Uterus (tissue), 4 donors: Measurements from ENCODE around the gene SSR4. TPM values are rescaled to one million over a fixed set of nuclear protein-coding genes. Genes with fewer than 3 reads are reported as not detected.

Experiments
- DNase-seq, 2 donors: peaks; one replicate each; pipeline ENCODE4 v3.0.0-alpha.2; 2019 to 2020
- H3K27ac ChIP-seq, 2 donors: fragments of 200-600 bp; sonication (generic); 1 replicate in 1 of 2; 2 replicates in 1 of 2; pipeline ENCODE4 v1.5.1; 2016 to 2018
- H3K27me3 ChIP-seq, 2 donors: fragments of 200-600 bp; sonication (generic); one replicate each; pipeline ENCODE4 v1.5.1; 2018 to 2019; ENCODE audit warnings: control low read depth in 1 of 2
- H3K36me3 ChIP-seq, 2 donors: fragments of 200-600 bp; sonication (generic); one replicate each; pipeline ENCODE4 v1.5.1; 2019; ENCODE audit warnings: control low read depth in 1 of 2
- H3K4me1 ChIP-seq, 2 donors: fragments of 200-600 bp; sonication (generic); one replicate each; pipeline ENCODE4 v1.5.1; 2018 to 2019; ENCODE audit warnings: control low read depth in 1 of 2
- H3K4me3 ChIP-seq, 2 donors: fragments of 200-600 bp; sonication (generic); 1 replicate in 1 of 2; 2 replicates in 1 of 2; pipeline ENCODE4 v1.5.1; 2018 to 2019; ENCODE audit warnings: mild to moderate bottlenecking in 1 of 2
- H3K9me3 ChIP-seq, 2 donors: fragments of 200-600 bp; sonication (generic); one replicate each; pipeline ENCODE4 v1.5.1; 2019; ENCODE audit warnings: control low read depth in 1 of 2
- POLR2A ChIP-seq, 2 donors: fragments of 450-650 bp; IDR thresholded peaks; one replicate each; pipeline ENCODE4 v1.6.1; 2016; ENCODE audit warnings: antibody characterized with exemption in 2 of 2, mild to moderate bottlenecking in 1 of 2, moderate library complexity in 1 of 2
- intact Hi-C: fragments of 100-400 bp; cut with DNase I; formaldehyde crosslinking; loops from one replicate; pipeline ENCODE4 v1.15.1; 2023; ENCODE audit warnings: low total_unique reads
- total RNA-seq, 4 donors: library from RNA; depleted of rRNA in 3 of 4; stranded (reverse); fragments of >200 nt in 3 of 4; gene quantifications; one replicate each; pipeline versions ENCODE4 v1.1.0 to v1.2.4, GENCODE V29; 2014 to 2023
- TF ChIP-seq, protein P1 (sequence below), 4 experiments: fragments of 200-600 bp in 2 of 4; fragments of 450-650 bp in 2 of 4; sonication (generic) in 2 of 4; IDR thresholded peaks; one replicate each; pipeline ENCODE4 v1.5.1; 2016 to 2019; ENCODE audit warnings: antibody characterized with exemption in 4 of 4, mild to moderate bottlenecking in 2 of 4, moderate library complexity in 1 of 4
- donor health status: DM: yes; HTN: yes; CAD: no.

Gene SSR4
- total RNA-seq, 4 donors from 2014 or later = 26.9 to 633 (median 103) TPM

DNA sequence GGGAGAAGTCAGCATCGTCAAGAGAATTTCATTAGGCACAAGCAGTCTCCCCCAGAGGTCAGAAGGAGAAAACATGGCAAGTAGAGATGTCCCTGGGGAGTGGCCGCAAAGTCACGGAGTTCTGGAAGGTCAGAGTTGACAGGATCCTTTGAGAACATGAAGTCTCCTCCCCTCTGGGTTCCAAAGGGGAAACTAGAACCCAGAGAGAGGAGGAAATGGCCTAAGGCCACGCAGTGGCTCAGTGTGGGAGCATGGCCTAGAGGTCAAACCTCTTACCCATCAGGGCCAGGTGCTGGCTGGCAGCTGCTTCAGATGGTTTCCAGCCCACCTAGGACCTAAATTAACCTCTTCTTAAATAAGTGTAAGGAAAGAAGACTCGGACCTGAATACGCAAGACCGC is 1.2 kb upstream of the SSR4 start:
- Histone ChIP-seq H3K4me1 (peaks cover 0 to 9% of the 10 kb centered on the region in 2 donors), H3K27me3 (no peaks in the 10 kb centered on the region), H3K9me3 (no peaks in the 10 kb centered on the region), H3K36me3 (no peaks in the 10 kb centered on the region), H3K4me3 (peak overlapping the region; percentile 57 to 74), H3K27ac (peak overlapping the region; percentile 89 to 95)
- no peak for TF ChIP-seq POLR2A (IDR thresholded peaks at IDR 0.05)
- TF ChIP-seq, protein P1, sequence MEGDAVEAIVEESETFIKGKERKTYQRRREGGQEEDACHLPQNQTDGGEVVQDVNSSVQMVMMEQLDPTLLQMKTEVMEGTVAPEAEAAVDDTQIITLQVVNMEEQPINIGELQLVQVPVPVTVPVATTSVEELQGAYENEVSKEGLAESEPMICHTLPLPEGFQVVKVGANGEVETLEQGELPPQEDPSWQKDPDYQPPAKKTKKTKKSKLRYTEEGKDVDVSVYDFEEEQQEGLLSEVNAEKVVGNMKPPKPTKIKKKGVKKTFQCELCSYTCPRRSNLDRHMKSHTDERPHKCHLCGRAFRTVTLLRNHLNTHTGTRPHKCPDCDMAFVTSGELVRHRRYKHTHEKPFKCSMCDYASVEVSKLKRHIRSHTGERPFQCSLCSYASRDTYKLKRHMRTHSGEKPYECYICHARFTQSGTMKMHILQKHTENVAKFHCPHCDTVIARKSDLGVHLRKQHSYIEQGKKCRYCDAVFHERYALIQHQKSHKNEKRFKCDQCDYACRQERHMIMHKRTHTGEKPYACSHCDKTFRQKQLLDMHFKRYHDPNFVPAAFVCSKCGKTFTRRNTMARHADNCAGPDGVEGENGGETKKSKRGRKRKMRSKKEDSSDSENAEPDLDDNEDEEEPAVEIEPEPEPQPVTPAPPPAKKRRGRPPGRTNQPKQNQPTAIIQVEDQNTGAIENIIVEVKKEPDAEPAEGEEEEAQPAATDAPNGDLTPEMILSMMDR (IDR thresholded peaks at IDR 0.05) = no peak
- intact Hi-C loops = no loop called here
- no peak for DNase-seq

DNA sequence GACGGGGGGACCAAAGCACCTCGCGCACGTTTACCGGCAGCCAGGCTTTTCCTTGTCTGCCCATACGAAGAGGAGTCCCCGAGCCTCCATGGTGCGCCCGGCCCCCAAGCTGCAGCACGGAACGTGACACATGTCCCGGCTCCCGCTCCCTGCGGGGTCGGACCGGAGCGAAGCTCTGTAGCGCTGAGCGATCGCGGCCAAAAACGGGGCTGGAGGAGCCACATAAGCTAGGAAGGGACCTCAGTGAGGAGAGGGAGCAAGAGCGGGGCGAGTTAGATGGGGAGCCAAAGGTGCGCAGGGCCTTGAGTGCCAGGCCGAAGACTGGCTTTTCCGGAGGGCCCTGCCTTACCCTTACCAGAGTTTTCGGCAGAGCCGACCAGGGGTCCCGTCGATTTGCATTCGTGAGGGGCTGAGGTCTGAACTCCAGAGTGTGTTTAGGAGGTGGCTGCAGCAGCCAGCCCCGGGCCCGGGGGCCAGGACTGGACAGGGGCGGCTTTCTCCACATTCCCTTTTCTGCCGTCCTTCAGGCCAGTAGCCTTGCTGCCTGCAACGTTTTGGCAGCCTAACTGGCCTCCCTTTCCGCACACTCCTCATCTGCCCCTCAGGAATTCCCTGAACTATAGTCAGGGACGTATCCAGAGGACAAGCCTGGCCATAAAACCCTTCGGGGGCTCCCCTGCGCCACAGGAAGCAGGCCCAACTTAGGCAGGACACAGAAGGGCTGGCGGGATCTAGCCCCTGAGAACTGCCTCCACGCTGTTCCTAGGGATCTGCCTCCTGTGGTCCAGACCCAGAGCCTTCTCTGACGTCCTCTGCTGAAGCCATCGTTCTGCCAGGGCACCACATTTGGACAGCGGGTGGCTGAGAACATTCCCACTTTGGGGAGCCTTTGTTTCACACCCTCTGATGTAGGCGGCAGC is 689 bp downstream of the SSR4 start:
- intact Hi-C loops = no loop called here
- Histone ChIP-seq H3K4me3 (peak overlapping the region; percentile 57 to 74), H3K27me3 (no peaks in the 10 kb centered on the region), H3K27ac (peak overlapping the region; percentile 89 to 95), H3K9me3 (no peaks in the 10 kb centered on the region), H3K4me1 (peaks cover 0 to 9% of the 10 kb centered on the region in 2 donors), H3K36me3 (no peaks in the 10 kb centered on the region)
- TF ChIP-seq, protein P1 (IDR thresholded peaks at IDR 0.05) = no peak
- no peak for TF ChIP-seq POLR2A (IDR thresholded peaks at IDR 0.05)
- no peak for DNase-seq

DNA sequence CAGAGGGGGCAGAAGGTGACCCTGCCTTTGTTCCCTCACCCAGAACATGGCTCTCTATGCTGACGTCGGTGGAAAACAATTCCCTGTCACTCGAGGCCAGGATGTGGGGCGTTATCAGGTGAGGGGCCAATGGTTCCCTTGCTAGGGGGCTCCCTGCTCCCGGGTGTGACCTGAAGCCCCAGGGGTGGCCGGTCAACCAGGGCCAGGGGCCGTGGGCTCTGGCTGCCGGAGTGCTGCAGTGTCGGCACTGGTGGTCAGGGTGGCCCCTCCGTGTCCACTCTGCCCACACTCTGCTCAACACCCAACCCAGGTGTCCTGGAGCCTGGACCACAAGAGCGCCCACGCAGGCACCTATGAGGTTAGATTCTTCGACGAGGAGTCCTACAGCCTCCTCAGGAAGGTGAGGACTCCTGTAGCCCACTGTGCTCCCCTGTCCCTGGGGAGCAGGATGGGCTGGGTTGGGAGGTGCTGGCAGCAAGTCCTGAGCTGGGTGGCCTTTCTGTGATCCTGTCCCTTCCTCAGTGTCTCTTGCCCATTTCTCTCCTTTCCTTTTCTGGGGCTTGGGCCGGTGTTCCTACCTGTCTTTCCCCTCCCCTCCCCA is 3.0 kb downstream of the SSR4 start:
- Histone ChIP-seq H3K36me3 (no peaks in the 10 kb centered on the region), H3K4me1 (peaks cover 0 to 9% of the 10 kb centered on the region in 2 donors), H3K4me3 (no peak overlapping the region), H3K27me3 (no peaks in the 10 kb centered on the region), H3K27ac (no peak overlapping the region), H3K9me3 (no peaks in the 10 kb centered on the region)
- TF ChIP-seq, protein P1 (IDR thresholded peaks at IDR 0.05) = no peak
- TF ChIP-seq POLR2A (IDR thresholded peaks at IDR 0.05) = no peak
- intact Hi-C loops = no loop called here
- no peak for DNase-seq

DNA sequence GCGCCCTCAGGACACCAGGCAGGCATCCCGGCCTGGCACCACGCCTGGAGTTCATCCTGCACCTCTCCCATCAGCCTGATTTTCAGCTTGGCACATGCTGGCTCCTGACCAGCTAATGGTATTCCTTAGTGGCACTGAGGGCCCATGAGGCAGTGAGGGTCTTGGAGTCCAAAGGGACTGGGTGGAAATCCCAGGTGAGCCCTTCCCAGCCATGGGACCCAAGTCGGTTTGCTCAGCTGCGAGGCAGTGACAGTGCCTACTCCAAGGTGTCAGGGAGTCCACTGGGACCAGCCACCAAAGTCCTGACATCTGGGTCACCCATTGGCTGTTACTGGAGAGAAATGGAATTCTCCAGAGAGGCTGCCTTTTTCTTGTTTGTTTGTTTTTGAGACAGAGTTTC is 4.9 kb downstream of the SSR4 start:
- Histone ChIP-seq H3K4me3 (no peak overlapping the region), H3K27me3 (no peaks in the 10 kb centered on the region), H3K36me3 (no peaks in the 10 kb centered on the region), H3K4me1 (no peaks in the 10 kb centered on the region), H3K9me3 (no peaks in the 10 kb centered on the region), H3K27ac (no peak overlapping the region)
- no peak for DNase-seq
- TF ChIP-seq, protein P1 (IDR thresholded peaks at IDR 0.05) = no peak
- TF ChIP-seq POLR2A (IDR thresholded peaks at IDR 0.05) = no peak
- intact Hi-C loops = no loop called here

DNA sequence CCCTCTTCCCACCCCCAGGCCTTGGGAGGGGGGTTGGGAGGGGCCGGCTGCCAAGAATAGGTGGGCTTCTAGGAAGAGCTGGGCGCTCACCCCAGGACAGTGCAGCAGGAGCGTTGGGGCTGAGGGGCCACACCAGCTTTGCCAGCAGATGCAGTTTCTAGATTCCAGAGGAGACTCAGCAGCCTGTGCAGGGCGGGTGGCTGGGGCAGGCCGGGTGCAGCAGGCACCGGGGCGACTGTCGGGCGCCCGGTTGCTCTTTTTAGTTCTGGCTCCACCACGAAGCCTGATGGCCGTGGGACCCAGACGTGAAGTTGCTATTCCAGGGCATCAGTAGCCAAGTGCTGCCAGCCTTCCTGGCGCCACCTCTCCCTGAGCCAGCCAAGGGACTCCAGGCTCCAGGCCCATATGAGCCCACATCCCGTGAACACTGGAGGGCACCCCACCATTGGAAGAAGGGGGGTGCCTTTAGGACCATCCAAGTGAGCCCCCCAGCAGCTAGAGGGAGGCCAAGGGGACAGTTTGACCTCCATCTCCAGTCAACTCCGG is 5.8 kb downstream of the SSR4 start:
- Histone ChIP-seq H3K4me3 (no peak overlapping the region), H3K27ac (no peak overlapping the region), H3K36me3 (no peaks in the 10 kb centered on the region), H3K4me1 (no peaks in the 10 kb centered on the region), H3K9me3 (no peaks in the 10 kb centered on the region), H3K27me3 (no peaks in the 10 kb centered on the region)
- intact Hi-C loops = no loop called here
- no peak for DNase-seq
- no peak for TF ChIP-seq POLR2A (IDR thresholded peaks at IDR 0.05)
- TF ChIP-seq, protein P1 (IDR thresholded peaks at IDR 0.05) = no peak
